Measurements from ENCODE around the gene PSME1.

GRCh38 chr14:24121210-24121609 lies 14.8 kb upstream of the PSME1 start:
- no peak for TF ChIP-seq CTCF (conservative IDR thresholded peaks at IDR 0.05; ENCODE audit: low read depth, low read length)
- TF ChIP-seq EZH2 (IDR thresholded peaks at IDR 0.05; ENCODE audit: borderline replicate concordance, low read depth, low read length, poor library complexity, severe bottlenecking) = no peak

Data from A673 (cell line).